Loucy (cell line): Measurements from ENCODE around the gene PLPP3.

Experiments used
- H2AFZ ChIP-seq: fragments of 200-600 bp; sonication (generic); 2 replicates; pipeline ENCODE4 v1.6.0; 2016; ENCODE audit warnings: antibody characterized with exemption, mild to moderate bottlenecking, low read length, moderate library complexity
- H3F3A ChIP-seq: fragments of 200-600 bp; 2 replicates; pipeline ENCODE4 v1.6.0; 2016; ENCODE audit warnings: antibody characterized with exemption, low read depth, mild to moderate bottlenecking
- H3K27me3 ChIP-seq: fragments of 200-600 bp; sonication (generic); 2 replicates; pipeline ENCODE4 v1.6.1; 2014; ENCODE audit warnings: low read length, mild to moderate bottlenecking; ENCODE audit not compliant: insufficient read depth, poor library complexity, severe bottlenecking
- H3K36me3 ChIP-seq: fragments of 200-600 bp; sonication (generic); 2 replicates; pipeline ENCODE4 v1.6.1; 2016; ENCODE audit warnings: low read length; ENCODE audit not compliant: insufficient read depth
- H3K4me1 ChIP-seq: fragments of 200-600 bp; sonication (generic); 2 replicates; pipeline ENCODE4 v1.5.1; 2014; ENCODE audit warnings: low read length, mild to moderate bottlenecking; ENCODE audit not compliant: insufficient read depth, poor library complexity, severe bottlenecking
- H3K4me2 ChIP-seq: fragments of 200-600 bp; sonication (generic); 2 replicates; pipeline ENCODE4 v1.6.0; 2014; ENCODE audit warnings: antibody characterized with exemption, low read length, low read depth, mild to moderate bottlenecking; ENCODE audit not compliant: poor library complexity, severe bottlenecking
- H3K4me3 ChIP-seq: fragments of 200-600 bp; sonication (generic); 2 replicates; pipeline ENCODE4 v1.5.1; 2014; ENCODE audit warnings: low read length, mild to moderate bottlenecking, mixed read lengths; ENCODE audit not compliant: poor library complexity, severe bottlenecking
- H3K79me2 ChIP-seq: fragments of 200-600 bp; sonication (generic); 2 replicates; pipeline ENCODE4 v1.6.1; 2014; ENCODE audit warnings: low read length; ENCODE audit not compliant: insufficient read depth
- H3K9ac ChIP-seq: fragments of 200-600 bp; sonication (generic); 2 replicates; pipeline ENCODE4 v1.6.0; 2014; ENCODE audit warnings: mild to moderate bottlenecking, low read depth, low read length, moderate library complexity; ENCODE audit not compliant: poor library complexity, severe bottlenecking
- H3K9me2 ChIP-seq: fragments of 200-600 bp; sonication (generic); replicated peaks from 2 replicates; pipeline ENCODE4 v1.6.1; 2016; ENCODE audit warnings: low read depth, low read length, mixed read lengths
- H3K9me3 ChIP-seq: fragments of 200-600 bp; sonication (generic); 2 replicates; pipeline ENCODE4 v1.6.1; 2014; ENCODE audit warnings: mild to moderate bottlenecking, antibody characterized with exemption, low read length, low read depth; ENCODE audit not compliant: insufficient read depth
- H4K20me1 ChIP-seq: fragments of 200-600 bp; sonication (generic); 2 replicates; pipeline ENCODE4 v1.6.0; 2014; ENCODE audit warnings: antibody characterized with exemption, low read length, mild to moderate bottlenecking; ENCODE audit not compliant: insufficient read depth, poor library complexity, severe bottlenecking
- CTCF ChIP-seq: fragments of 200-600 bp; sonication (generic); conservative IDR thresholded peaks from 2 replicates; pipeline ENCODE4 v1.5.1; 2014; ENCODE audit warnings: mild to moderate bottlenecking, antibody characterized with exemption, low read length
- EZH2phosphoT487 ChIP-seq: fragments of 200-600 bp; IDR thresholded peaks from 2 replicates; pipeline ENCODE4 v1.6.1; 2018; ENCODE audit warnings: antibody characterized with exemption, mild to moderate bottlenecking, moderate library complexity, borderline replicate concordance

PLPP3 gene

GRCh38 chr1:56563568-56563967 is 15.8 kb downstream of the PLPP3 start:
- Histone ChIP-seq H4K20me1 (no peaks in the 10 kb centered on the region), H3K4me2 (no peak overlapping the region), H3K36me3 (no peaks in the 10 kb centered on the region), H3K9me2 (no peaks in the 10 kb centered on the region), H3K4me1 (no peaks in the 10 kb centered on the region), H3K9me3 (no peaks in the 10 kb centered on the region), H3K79me2 (no peaks in the 10 kb centered on the region), H2AFZ (no peak overlapping the region), H3K4me3 (no peak overlapping the region), H3F3A (no peaks in the 10 kb centered on the region), H3K9ac (no peak overlapping the region), H3K27me3 (no peaks in the 10 kb centered on the region)
- TF ChIP-seq EZH2phosphoT487 (no peak), CTCF (no peak)

DNA sequence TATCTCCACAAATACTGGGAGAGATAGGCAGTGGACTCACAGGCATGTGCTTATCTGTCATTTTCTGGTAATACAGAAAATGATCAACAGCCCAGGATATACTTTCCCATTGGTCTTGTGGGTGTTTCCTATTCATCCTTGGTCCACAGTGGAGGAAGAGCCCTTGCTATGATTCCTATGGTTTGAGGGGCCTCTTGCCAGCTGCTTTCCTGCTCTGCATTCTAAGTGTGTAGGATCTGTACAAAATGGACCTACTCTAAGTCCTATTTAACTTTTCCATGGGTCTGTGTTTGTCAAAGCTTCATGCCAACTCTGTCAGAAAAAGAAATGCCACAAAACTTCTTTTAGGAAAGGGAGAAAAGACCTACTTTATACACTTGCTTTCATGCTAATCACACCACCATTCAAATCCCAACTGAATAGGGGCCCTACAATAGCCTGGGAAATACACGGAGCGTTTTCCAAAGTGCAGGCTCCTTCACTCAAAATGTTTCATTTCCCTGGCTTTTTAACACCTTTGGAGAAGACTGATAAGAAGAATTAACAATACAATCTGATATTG is 16.4 kb downstream of the PLPP3 start:
- no peaks in the 10 kb centered on the region for H3K27me3 ChIP-seq
- no peaks in the 10 kb centered on the region for H3F3A ChIP-seq
- TF ChIP-seq EZH2phosphoT487 (no peak), CTCF (no peak)
- no peak overlapping the region for H2AFZ ChIP-seq
- H3K36me3 ChIP-seq = no peaks in the 10 kb centered on the region
- no peaks in the 10 kb centered on the region for H3K9me3 ChIP-seq
- no peaks in the 10 kb centered on the region for H4K20me1 ChIP-seq
- H3K4me1 ChIP-seq = no peaks in the 10 kb centered on the region
- H3K9ac ChIP-seq = no peak overlapping the region
- H3K9me2 ChIP-seq = no peaks in the 10 kb centered on the region
- no peaks in the 10 kb centered on the region for H3K79me2 ChIP-seq
- no peak overlapping the region for H3K4me3 ChIP-seq
- H3K4me2 ChIP-seq = no peak overlapping the region

DNA sequence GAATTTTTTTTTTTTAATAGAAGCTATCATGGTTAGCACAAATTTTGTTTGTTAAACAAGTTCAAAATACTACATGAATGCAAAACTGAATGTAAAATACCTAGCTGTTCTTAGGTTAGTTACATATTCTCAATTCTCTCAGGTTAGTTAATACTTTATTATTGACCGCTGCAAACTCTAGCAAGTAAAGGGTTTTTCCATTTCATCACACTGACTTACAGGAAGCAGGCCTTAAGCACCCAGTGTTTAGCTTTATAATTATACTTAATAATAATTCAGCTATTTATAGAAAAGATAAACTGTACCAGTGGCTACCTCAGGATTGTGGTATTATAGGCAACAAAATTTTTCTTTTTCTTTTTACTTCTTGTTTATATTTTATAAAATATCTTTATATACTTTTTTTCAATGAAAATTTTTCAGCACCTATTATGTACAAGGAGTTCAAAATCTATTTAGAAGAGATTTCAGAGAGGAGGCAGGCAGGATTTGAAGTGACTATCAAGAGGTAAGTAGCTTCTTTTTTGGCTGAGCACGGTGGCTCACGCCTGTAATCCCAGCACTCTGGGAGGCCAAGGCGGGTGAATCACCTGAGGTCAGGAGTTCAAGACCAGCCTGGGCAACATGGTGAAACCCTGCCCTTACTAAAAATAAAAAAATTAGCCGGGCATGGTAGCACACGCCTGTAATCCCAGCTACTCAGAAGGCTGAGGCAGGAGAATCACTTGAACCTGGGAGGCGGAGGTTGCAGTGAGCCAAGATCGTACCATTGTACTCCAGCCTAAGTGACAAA is 17.9 kb downstream of the PLPP3 start:
- no peak overlapping the region for H3K4me2 ChIP-seq
- no peaks in the 10 kb centered on the region for H3K4me1 ChIP-seq
- no peak overlapping the region for H3K4me3 ChIP-seq
- TF ChIP-seq CTCF (no peak), EZH2phosphoT487 (no peak)
- H3F3A ChIP-seq = no peaks in the 10 kb centered on the region
- no peak overlapping the region for H3K9ac ChIP-seq
- H3K9me3 ChIP-seq = no peaks in the 10 kb centered on the region
- no peaks in the 10 kb centered on the region for H4K20me1 ChIP-seq
- H3K27me3 ChIP-seq = no peaks in the 10 kb centered on the region
- H3K9me2 ChIP-seq = no peaks in the 10 kb centered on the region
- no peaks in the 10 kb centered on the region for H3K36me3 ChIP-seq
- H3K79me2 ChIP-seq = no peaks in the 10 kb centered on the region
- no peak overlapping the region for H2AFZ ChIP-seq
